Activated CD8-positive, alpha-beta T cell treated with anti-CD3 and anti-CD28 coated beads for 36 hours (primary cell): ENCODE data around the gene S1PR5. TPM values are rescaled to one million over a fixed set of nuclear protein-coding genes. Genes with fewer than 3 reads are reported as not detected.
A peak's percentile ranks its signal among the peaks of the same experiment; 100 is the strongest.

ENCODE experiments used
- ATAC-seq: fragments of 200-7000 bp; cut with Tn5 transposase; one replicate; pipeline ENCODE4 v1.10.0; 2021; ENCODE audit warnings: mild to moderate bottlenecking, moderate library complexity
- CTCF ChIA-PET: fragments of 350-600 bp; sonication (Branson Sonifier 250); formaldehyde crosslinking; loops from one replicate; lab custom pipeline; 2021; ENCODE audit warnings: antibody characterized with exemption; lab: Charles Lee
- POLR2A ChIA-PET: fragments of 350-600 bp; sonication (Branson Sonifier 250); formaldehyde crosslinking; loops from one replicate; lab custom pipeline; 2021; ENCODE audit warnings: antibody characterized with exemption; lab: Charles Lee
- DNase-seq: peaks from one replicate; pipeline ENCODE4 v3.0.0-alpha.2; 2020
- H3K27ac Mint-ChIP-seq: one replicate; pipeline ENCODE4 v1.8.0; 2021; ENCODE audit warnings: mild to moderate bottlenecking, mixed read lengths
- H3K27me3 Mint-ChIP-seq: one replicate; pipeline ENCODE4 v1.8.0; 2021; ENCODE audit warnings: mixed read lengths
- H3K36me3 Mint-ChIP-seq: one replicate; pipeline ENCODE4 v1.8.0; 2021; ENCODE audit warnings: low read depth, mixed read lengths
- H3K4me1 Mint-ChIP-seq: one replicate; pipeline ENCODE4 v1.8.0; 2021; ENCODE audit warnings: low read depth, mixed read lengths
- H3K4me3 Mint-ChIP-seq: one replicate; pipeline ENCODE4 v1.8.0; 2021; ENCODE audit warnings: mild to moderate bottlenecking, moderate library complexity, mixed read lengths
- H3K9me3 Mint-ChIP-seq: one replicate; pipeline ENCODE4 v1.8.0; 2021; ENCODE audit warnings: mixed read lengths
- CTCF ChIP-seq: fragments of 200-600 bp; IDR thresholded peaks from one replicate; pipeline ENCODE4 v1.8.0; 2022; ENCODE audit warnings: antibody characterized with exemption, mild to moderate bottlenecking
- intact Hi-C: fragments of 100-400 bp; cut with micrococcal nuclease; formaldehyde crosslinking; loops from one replicate; pipeline ENCODE4 v1.10.0; 2022
- total RNA-seq, 2 experiments: library from RNA; stranded (reverse); gene quantifications; one replicate each; pipeline ENCODE4 v1.2.3, GENCODE V29; 2021

The S1PR5 gene
- total RNA-seq, 2 experiments from 2014 or later, result 0.81 to 1.1 TPM

GRCh38 chr19:10554760-10555609 is 37.7 kb upstream of the S1PR5 start:
- POLR2A ChIA-PET, result interaction anchor here (0.7 to 7.1 kb wide), 7 partner anchors 10 to 147 kb away, joined by 3 to 104 read pairs (median 4); partner anchors contain the start of genes CDKN2D, KRI1 and QTRT1
- Mint-ChIP-seq H3K27ac (peak overlapping the region; percentile 92), H3K4me3 (peak overlapping the region; percentile 50), H3K36me3 (peaks cover 70% of the 10 kb centered on the region), H3K4me1 (peaks cover 61% of the 10 kb centered on the region), H3K27me3 (no peaks in the 10 kb centered on the region), H3K9me3 (no peaks in the 10 kb centered on the region)
- ATAC-seq (no peak), DNase-seq (peak; percentile 51)
- intact Hi-C loops, result no loop called here
- no peak for TF ChIP-seq CTCF
- CTCF ChIA-PET, result interaction anchor here (0.6 to 5.4 kb wide), 13 partner anchors 9 to 297 kb away, joined by 3 to 26 read pairs (median 4); partner anchors contain the start of gene CDKN2D

- Mint-ChIP-seq H3K4me3 (peak overlapping the region; percentile 50), H3K27me3 (no peaks in the 10 kb centered on the region), H3K27ac (peak overlapping the region; percentile 92), H3K36me3 (peaks cover 65% of the 10 kb centered on the region), H3K9me3 (no peaks in the 10 kb centered on the region), H3K4me1 (peaks cover 61% of the 10 kb centered on the region)
- TF ChIP-seq CTCF, result no peak
- intact Hi-C loops, result no loop called here
- ChIA-PET CTCF (interaction anchor here (0.7 to 5.4 kb wide), 16 partner anchors 10 to 151 kb away, joined by 3 to 26 read pairs (median 6); partner anchors contain the start of genes CDC37, CDKN2D and QTRT1), POLR2A (interaction anchor here (0.7 to 7.1 kb wide), 11 partner anchors 9 to 148 kb away, joined by 3 to 104 read pairs (median 4); partner anchors contain the start of genes CDKN2D, KRI1 and QTRT1)
- peak; percentile 89 for ATAC-seq
- DNase-seq, result peak; percentile 92
These were observed 36.7 kb upstream of the S1PR5 start for GRCh38 chr19:10553943-10554381.

- peaks cover 58% of the 10 kb centered on the region for H3K4me1 Mint-ChIP-seq
- no peak for ATAC-seq
- no peaks in the 10 kb centered on the region for H3K27me3 Mint-ChIP-seq
- no peak for TF ChIP-seq CTCF
- ChIA-PET POLR2A (interaction anchor here (0.7 to 7.1 kb wide), 12 partner anchors 8 to 165 kb away, joined by 3 to 104 read pairs (median 4); partner anchors contain the start of genes CDKN2D, DNM2, KRI1 and QTRT1), CTCF (interaction anchor here (0.7 to 5.4 kb wide), 18 partner anchors 9 to 293 kb away, joined by 3 to 26 read pairs (median 5); partner anchors contain the start of genes CDC37, CDKN2D, KEAP1 and QTRT1)
- intact Hi-C loops, result no loop called here
- peak overlapping the region; percentile 32 for H3K4me3 Mint-ChIP-seq
- no peaks in the 10 kb centered on the region for H3K9me3 Mint-ChIP-seq
- DNase-seq, result peak; percentile 33
- peaks cover 65% of the 10 kb centered on the region for H3K36me3 Mint-ChIP-seq
- peak overlapping the region; percentile 92 for H3K27ac Mint-ChIP-seq
These were observed 35.9 kb upstream of the S1PR5 start for GRCh38 chr19:10553087-10553667.

GRCh38 chr19:10552510-10553053 is 35.3 kb upstream of the S1PR5 start:
- TF ChIP-seq CTCF, result no peak
- H3K9me3 Mint-ChIP-seq, result no peaks in the 10 kb centered on the region
- CTCF ChIA-PET, result interaction anchor here (0.7 to 5.4 kb wide), 17 partner anchors 8 to 292 kb away, joined by 3 to 26 read pairs (median 4); partner anchors contain the start of genes CDC37, CDKN2D, KEAP1 and QTRT1
- DNase-seq (peak; percentile 60), ATAC-seq (no peak)
- POLR2A ChIA-PET, result interaction anchor here (0.6 to 7.1 kb wide), 11 partner anchors 8 to 165 kb away, joined by 3 to 104 read pairs (median 5); partner anchors contain the start of genes CDKN2D, DNM2, KRI1 and QTRT1
- intact Hi-C loops, result no loop called here
- H3K4me1 Mint-ChIP-seq, result peaks cover 54% of the 10 kb centered on the region
- no peak overlapping the region for H3K4me3 Mint-ChIP-seq
- H3K27me3 Mint-ChIP-seq, result no peaks in the 10 kb centered on the region
- H3K27ac Mint-ChIP-seq, result peak overlapping the region; percentile 92
- H3K36me3 Mint-ChIP-seq, result peaks cover 61% of the 10 kb centered on the region
